ENCODE results near the gene GPR146. TPM values are rescaled to one million over a fixed set of nuclear protein-coding genes. Genes with fewer than 3 reads are reported as not detected.
"Not testable (repeated sequence)": the region's sequence is repeated elsewhere in the genome, so short reads cannot be mapped to it uniquely, and the experiment has no call there.

GPR146 gene
- polyA plus RNA-seq, 1 donor = 4.0 TPM

GRCh38 chr7:1071731-1072254 lies 27.4 kb downstream of the GPR146 start:
- H3K4me1 ChIP-seq (ENCODE audit: control insufficient read depth, insufficient read depth, low read length) = no peaks in the 10 kb centered on the region

GRCh38 chr7:1073142-1073977 lies 29.0 kb downstream of the GPR146 start:
- H3K36me3 ChIP-seq (ENCODE audit: control insufficient read depth, insufficient read depth, low read length) = no peaks in the 10 kb centered on the region
- H3K4me3 ChIP-seq (ENCODE audit: low read length) = no peak overlapping the region
- peaks cover 5% of the 10 kb centered on the region for H3K9me3 ChIP-seq (ENCODE audit: control insufficient read depth, low read depth, low read length)
- no CpG with 5 or more reads among the region's 61 CpGs for WGBS (ENCODE audit: insufficient coverage, low lambda C conversion rate)
- DNase-seq = no peak
- no peaks in the 10 kb centered on the region for H3K4me1 ChIP-seq (ENCODE audit: control insufficient read depth, insufficient read depth, low read length)
- no peak overlapping the region for H3K27ac ChIP-seq (ENCODE audit: low read length)
- H3K27me3 ChIP-seq (ENCODE audit: control insufficient read depth, insufficient read depth, low read length) = no peaks in the 10 kb centered on the region

More at GRCh38 chr7:1071731-1072254, 27.4 kb downstream of the GPR146 start:
- Histone ChIP-seq H3K36me3 (ENCODE audit: control insufficient read depth, insufficient read depth, low read length) (no peaks in the 10 kb centered on the region), H3K27ac (ENCODE audit: low read length) (no peak overlapping the region), H3K27me3 (ENCODE audit: control insufficient read depth, insufficient read depth, low read length) (no peaks in the 10 kb centered on the region), H3K9me3 (ENCODE audit: control insufficient read depth, low read depth, low read length) (peaks cover 5% of the 10 kb centered on the region), H3K4me3 (ENCODE audit: low read length) (no peak overlapping the region)
- WGBS (ENCODE audit: insufficient coverage, low lambda C conversion rate) = no CpG with 5 or more reads among the region's 19 CpGs
- no peak for DNase-seq

DNA sequence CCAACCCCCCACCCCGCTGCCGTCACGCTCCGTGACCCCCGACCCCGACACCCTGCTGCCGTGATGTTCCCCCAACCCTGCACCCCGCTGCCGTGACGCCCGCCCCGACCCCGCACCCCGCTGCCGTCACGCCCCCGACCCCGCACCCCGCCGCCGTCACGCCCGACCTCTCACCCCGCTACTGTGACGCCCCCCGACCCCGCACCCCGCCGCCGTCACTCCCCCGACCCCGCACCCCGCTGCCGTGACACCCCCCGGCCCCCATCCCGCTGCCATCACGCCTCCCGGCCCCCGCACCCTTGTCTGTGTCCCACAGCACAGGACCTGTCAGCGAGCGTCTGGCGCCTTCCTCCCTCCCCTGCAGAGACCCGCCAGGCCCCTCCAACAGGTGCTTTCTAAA lies 29.7 kb downstream of the GPR146 start:
- not testable (repeated sequence) for H3K36me3 ChIP-seq (ENCODE audit: control insufficient read depth, insufficient read depth, low read length); H3K27me3 ChIP-seq (ENCODE audit: control insufficient read depth, insufficient read depth, low read length); H3K4me3 ChIP-seq (ENCODE audit: low read length); DNase-seq; H3K27ac ChIP-seq (ENCODE audit: low read length); H3K9me3 ChIP-seq (ENCODE audit: control insufficient read depth, low read depth, low read length); H3K4me1 ChIP-seq (ENCODE audit: control insufficient read depth, insufficient read depth, low read length)
- WGBS (ENCODE audit: insufficient coverage, low lambda C conversion rate) = no CpG with 5 or more reads among the region's 43 CpGs

DNA sequence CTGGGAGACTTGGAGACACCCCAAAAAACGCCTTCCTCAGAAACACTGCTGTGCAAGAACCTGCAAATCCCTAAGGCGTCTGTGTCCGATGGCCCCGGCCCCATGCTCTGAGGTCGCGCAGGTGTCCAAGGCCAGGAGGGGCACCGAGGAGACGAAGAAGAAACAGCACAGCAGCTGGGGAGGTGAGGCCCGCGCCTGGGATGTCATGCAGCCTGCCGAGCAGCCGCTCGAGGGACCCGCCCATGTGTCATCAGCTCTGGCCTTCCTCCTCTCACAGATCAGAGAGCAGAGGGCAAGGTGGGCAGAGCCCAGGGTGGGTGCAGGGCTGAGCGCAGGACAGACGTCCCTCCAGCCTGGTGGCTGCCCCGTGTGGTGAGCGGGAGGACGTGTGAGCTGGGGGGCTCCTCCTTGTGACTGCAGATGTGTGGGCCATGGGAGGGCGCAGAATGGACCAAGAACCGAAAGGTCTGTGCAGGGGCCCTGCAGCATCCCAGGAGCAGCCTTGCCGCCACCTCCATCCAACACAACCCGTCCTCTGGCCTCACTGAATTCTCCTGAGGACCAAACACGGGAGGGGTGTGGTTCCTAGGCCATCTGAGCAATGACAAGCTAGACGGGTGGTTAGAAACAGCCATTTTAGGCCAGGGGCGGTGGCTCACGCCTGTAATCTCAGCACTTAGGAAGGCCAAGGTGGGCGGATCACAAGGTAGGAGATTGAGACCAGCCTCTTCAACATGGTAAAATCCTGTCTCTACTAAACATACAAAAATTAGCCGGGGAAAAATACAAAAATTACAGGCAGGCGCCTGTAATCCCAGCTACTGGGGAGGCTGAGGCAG lies 30.5 kb downstream of the GPR146 start:
- H3K4me1 ChIP-seq (ENCODE audit: control insufficient read depth, insufficient read depth, low read length) = no peaks in the 10 kb centered on the region
- H3K4me3 ChIP-seq (ENCODE audit: low read length) = no peak overlapping the region
- DNase-seq = no peak
- 100% methylated on average over 1 of the region's 30 CpGs for WGBS (ENCODE audit: insufficient coverage, low lambda C conversion rate)
- H3K9me3 ChIP-seq (ENCODE audit: control insufficient read depth, low read depth, low read length) = peaks cover 5% of the 10 kb centered on the region
- H3K27me3 ChIP-seq (ENCODE audit: control insufficient read depth, insufficient read depth, low read length) = no peaks in the 10 kb centered on the region
- no peaks in the 10 kb centered on the region for H3K36me3 ChIP-seq (ENCODE audit: control insufficient read depth, insufficient read depth, low read length)
- H3K27ac ChIP-seq (ENCODE audit: low read length) = no peak overlapping the region

DNA sequence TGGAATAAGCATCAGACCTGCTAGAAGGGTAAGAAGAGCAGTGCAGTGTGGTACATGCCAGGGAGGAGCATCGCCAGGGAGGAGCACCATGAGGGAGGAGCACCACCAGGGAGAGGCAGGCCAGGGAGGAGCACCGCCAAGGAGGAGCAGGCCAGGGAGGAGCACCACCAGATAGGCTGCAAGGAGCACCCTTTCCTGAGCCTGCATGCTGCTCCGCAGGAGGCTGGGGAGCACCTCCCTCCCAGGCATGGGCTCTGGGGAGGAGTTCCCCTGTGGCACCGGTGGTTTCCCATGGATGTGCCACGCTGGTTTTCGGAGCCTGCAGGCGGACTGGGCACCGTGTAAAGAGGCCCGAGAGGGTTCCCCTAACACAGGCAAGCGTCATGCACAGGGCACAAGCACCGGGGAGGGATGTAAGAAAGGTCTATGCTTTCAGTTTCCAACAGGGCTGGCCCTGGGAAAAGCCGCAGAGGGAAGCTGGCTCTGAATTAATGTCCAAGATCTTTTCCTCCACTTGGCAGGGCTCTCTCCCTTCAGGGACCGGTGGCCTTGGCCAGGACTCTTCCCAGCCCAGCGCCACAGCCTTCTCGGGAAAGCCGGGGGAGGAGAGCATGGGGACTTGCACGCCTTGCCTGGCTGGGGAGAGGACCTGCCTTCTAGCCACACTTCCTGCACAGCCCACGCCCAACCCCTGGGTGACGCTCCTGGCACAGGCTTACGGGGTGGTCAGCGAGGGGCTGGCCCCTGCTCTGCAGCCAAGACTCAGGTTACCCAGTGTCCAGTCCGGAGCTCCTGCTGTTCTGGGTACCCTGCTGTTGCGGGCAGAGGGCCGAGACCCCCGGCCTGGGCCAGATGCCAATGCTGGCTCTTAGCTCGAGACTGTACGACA lies 32.1 kb downstream of the GPR146 start:
- DNase-seq = no peak
- H3K27me3 ChIP-seq (ENCODE audit: control insufficient read depth, insufficient read depth, low read length) = no peaks in the 10 kb centered on the region
- no peak overlapping the region for H3K4me3 ChIP-seq (ENCODE audit: low read length)
- no peaks in the 10 kb centered on the region for H3K36me3 ChIP-seq (ENCODE audit: control insufficient read depth, insufficient read depth, low read length)
- no peak overlapping the region for H3K27ac ChIP-seq (ENCODE audit: low read length)
- no CpG with 5 or more reads among the region's 27 CpGs for WGBS (ENCODE audit: insufficient coverage, low lambda C conversion rate)
- no peaks in the 10 kb centered on the region for H3K9me3 ChIP-seq (ENCODE audit: control insufficient read depth, low read depth, low read length)
- no peaks in the 10 kb centered on the region for H3K4me1 ChIP-seq (ENCODE audit: control insufficient read depth, insufficient read depth, low read length)

- WGBS (ENCODE audit: insufficient coverage, low lambda C conversion rate) = no CpG with 5 or more reads among the region's 11 CpGs
- peaks cover 3% of the 10 kb centered on the region for H3K9me3 ChIP-seq (ENCODE audit: control insufficient read depth, low read depth, low read length)
- H3K4me1 ChIP-seq (ENCODE audit: control insufficient read depth, insufficient read depth, low read length) = no peaks in the 10 kb centered on the region
- no peak overlapping the region for H3K27ac ChIP-seq (ENCODE audit: low read length)
- no peaks in the 10 kb centered on the region for H3K27me3 ChIP-seq (ENCODE audit: control insufficient read depth, insufficient read depth, low read length)
- no peak overlapping the region for H3K4me3 ChIP-seq (ENCODE audit: low read length)
- H3K36me3 ChIP-seq (ENCODE audit: control insufficient read depth, insufficient read depth, low read length) = no peaks in the 10 kb centered on the region
- no peak for DNase-seq
These were observed 34.2 kb downstream of the GPR146 start for GRCh38 chr7:1078519-1078918.

DNA sequence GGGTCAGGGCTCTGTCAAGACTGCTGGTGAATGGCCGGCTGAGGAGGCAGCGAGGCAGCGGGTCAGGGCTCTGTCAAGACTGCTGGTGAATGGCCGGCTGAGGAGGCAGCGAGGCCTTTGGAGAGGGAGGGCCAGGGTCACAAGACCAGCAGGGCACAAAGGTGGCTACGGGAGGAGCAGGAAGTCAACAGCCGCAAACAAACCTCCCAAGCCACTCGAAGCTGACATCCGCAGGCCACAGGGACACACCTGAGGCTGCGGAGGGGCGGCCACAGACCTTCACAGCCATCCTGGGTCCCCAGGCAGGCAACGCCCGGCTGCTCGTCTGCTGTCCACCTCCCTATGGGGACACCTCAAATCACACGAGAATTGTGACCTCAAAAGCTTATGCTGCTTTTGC lies 34.6 kb downstream of the GPR146 start:
- peaks cover 3% of the 10 kb centered on the region for H3K9me3 ChIP-seq (ENCODE audit: control insufficient read depth, low read depth, low read length)
- H3K27ac ChIP-seq (ENCODE audit: low read length) = no peak overlapping the region
- no peaks in the 10 kb centered on the region for H3K36me3 ChIP-seq (ENCODE audit: control insufficient read depth, insufficient read depth, low read length)
- no peaks in the 10 kb centered on the region for H3K4me1 ChIP-seq (ENCODE audit: control insufficient read depth, insufficient read depth, low read length)
- WGBS (ENCODE audit: insufficient coverage, low lambda C conversion rate) = no CpG with 5 or more reads among the region's 15 CpGs
- no peak overlapping the region for H3K4me3 ChIP-seq (ENCODE audit: low read length)
- H3K27me3 ChIP-seq (ENCODE audit: control insufficient read depth, insufficient read depth, low read length) = no peaks in the 10 kb centered on the region
- no peak for DNase-seq

GRCh38 chr7:1079546-1079945 lies 35.2 kb downstream of the GPR146 start:
- Histone ChIP-seq H3K27ac (ENCODE audit: low read length) (no peak overlapping the region), H3K4me1 (ENCODE audit: control insufficient read depth, insufficient read depth, low read length) (no peaks in the 10 kb centered on the region), H3K27me3 (ENCODE audit: control insufficient read depth, insufficient read depth, low read length) (no peaks in the 10 kb centered on the region), H3K4me3 (ENCODE audit: low read length) (no peak overlapping the region), H3K9me3 (ENCODE audit: control insufficient read depth, low read depth, low read length) (peaks cover 3% of the 10 kb centered on the region), H3K36me3 (ENCODE audit: control insufficient read depth, insufficient read depth, low read length) (peaks cover 2% of the 10 kb centered on the region)
- no CpG with 5 or more reads among the region's 12 CpGs for WGBS (ENCODE audit: insufficient coverage, low lambda C conversion rate)
- DNase-seq = no peak

DNA sequence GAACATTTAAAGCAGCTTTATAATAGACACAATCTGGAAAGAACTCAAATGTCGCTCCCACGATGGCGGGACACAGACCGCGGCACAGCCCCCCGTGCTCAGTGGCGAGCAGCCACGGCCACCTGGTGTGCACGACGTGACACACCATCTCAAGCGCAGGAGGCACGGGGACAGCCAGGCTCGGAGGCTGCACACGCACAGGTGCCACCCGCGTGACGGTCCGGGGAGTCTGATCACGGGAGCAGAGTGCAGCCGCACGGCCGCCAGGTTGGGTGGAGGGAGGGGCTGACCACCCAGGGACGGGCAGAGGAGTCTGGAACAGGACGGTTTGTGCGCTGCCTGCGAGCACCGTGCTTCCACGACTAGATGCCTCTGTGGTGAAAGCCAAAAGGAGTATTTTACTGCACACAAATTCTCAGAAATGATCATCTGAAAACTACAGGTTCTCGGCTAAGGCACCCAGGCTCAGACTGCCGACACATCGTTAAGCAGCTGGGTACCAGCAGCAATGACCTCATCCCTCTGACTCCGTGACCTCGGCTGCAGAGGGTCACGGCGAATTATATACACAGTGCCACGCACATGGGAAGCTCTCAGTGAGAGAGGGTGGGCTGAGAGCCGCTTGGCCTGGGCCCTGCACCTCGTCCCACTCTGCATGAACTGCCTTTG lies 36.0 kb downstream of the GPR146 start:
- Histone ChIP-seq H3K27ac (ENCODE audit: low read length) (no peak overlapping the region), H3K36me3 (ENCODE audit: control insufficient read depth, insufficient read depth, low read length) (peaks cover 2% of the 10 kb centered on the region), H3K4me3 (ENCODE audit: low read length) (no peak overlapping the region), H3K27me3 (ENCODE audit: control insufficient read depth, insufficient read depth, low read length) (no peaks in the 10 kb centered on the region), H3K4me1 (ENCODE audit: control insufficient read depth, insufficient read depth, low read length) (no peaks in the 10 kb centered on the region), H3K9me3 (ENCODE audit: control insufficient read depth, low read depth, low read length) (peaks cover 3% of the 10 kb centered on the region)
- no peak for DNase-seq
- no CpG with 5 or more reads among the region's 38 CpGs for WGBS (ENCODE audit: insufficient coverage, low lambda C conversion rate)

All from large intestine (tissue), 3 donors.